Gastrocnemius medialis (tissue), 4 donors: ENCODE data around the gene SLC6A15. TPM values are rescaled to one million over a fixed set of nuclear protein-coding genes. Genes with fewer than 3 reads are reported as not detected.
A peak's percentile ranks its signal among the peaks of the same experiment; 100 is the strongest.

Experiments
- ATAC-seq, 2 donors: fragments of 150-250 bp; one replicate each; pipeline ENCODE4 v1.9.1; 2016
- DNase-seq, 2 donors: peaks; one replicate each; pipeline ENCODE4 v3.0.0-alpha.2; 2019
- H3K27ac ChIP-seq, 4 donors: fragments of 200-600 bp; sonication (generic); 1 replicate in 1 of 4; 2 replicates in 3 of 4; pipeline ENCODE4 v1.5.1; 2016 to 2018; ENCODE audit warnings: mild to moderate bottlenecking in 2 of 4, moderate library complexity in 1 of 4
- H3K27me3 ChIP-seq, 3 donors: fragments of 200-600 bp; sonication (generic) in 2 of 3; 1 replicate in 1 of 3; 2 replicates in 2 of 3; pipeline versions ENCODE4 v1.5.1 to v1.6.0; 2016 to 2019; ENCODE audit warnings: mild to moderate bottlenecking in 1 of 3, moderate library complexity in 1 of 3
- H3K36me3 ChIP-seq, 2 donors: fragments of 200-600 bp; sonication (generic) in 1 of 2; one replicate each; pipeline ENCODE4 v1.5.1; 2017 to 2018
- H3K4me1 ChIP-seq, 2 donors: fragments of 200-600 bp; sonication (generic) in 1 of 2; one replicate each; pipeline ENCODE4 v1.5.1; 2016 to 2017; ENCODE audit warnings: mild to moderate bottlenecking in 2 of 2
- H3K4me3 ChIP-seq, 4 donors: fragments of 200-600 bp; sonication (generic) in 3 of 4; 1 replicate in 1 of 4; 2 replicates in 3 of 4; pipeline ENCODE4 v1.5.1; 2016 to 2019; ENCODE audit warnings: mild to moderate bottlenecking in 2 of 4
- H3K9me3 ChIP-seq, 3 donors: fragments of 200-600 bp; sonication (generic) in 2 of 3; 1 replicate in 1 of 3; 2 replicates in 2 of 3; pipeline ENCODE4 v1.5.1; 2016 to 2019
- POLR2A ChIP-seq, 2 donors: fragments of 450-650 bp; IDR thresholded peaks; one replicate each; pipeline ENCODE4 v1.6.1; 2017; ENCODE audit warnings: antibody characterized with exemption in 2 of 2, mild to moderate bottlenecking in 2 of 2, moderate library complexity in 2 of 2
- in situ Hi-C, 4 donors: fragments of 200-750 bp; cut with MboI; loops; one replicate each; pipeline versions ENCODE4 v1.15.0 to v1.8.0; 2017; ENCODE audit warnings: low sequenced_read_pairs in 4 of 4
- intact Hi-C: fragments of 100-400 bp; cut with DNase I; formaldehyde crosslinking; loops from one replicate; pipeline ENCODE4 v1.15.1; 2023; ENCODE audit warnings: low total_unique reads
- total RNA-seq, 4 donors: library from RNA; depleted of rRNA; stranded (reverse); fragments of >200 nt; gene quantifications; one replicate each; pipeline versions ENCODE4 v1.1.0 to v1.2.3, GENCODE V29; 2016
- TF ChIP-seq, protein P1 (sequence below), 5 experiments: fragments of 450-650 bp in 3 of 5; fragments of 200-600 bp in 2 of 5; sonication (generic) in 2 of 5; IDR thresholded peaks in 4 of 5; conservative IDR thresholded peaks in 1 of 5; 1 replicate in 4 of 5; 2 replicates in 1 of 5; pipeline ENCODE4 v1.5.1; 2016 to 2019; ENCODE audit warnings: antibody characterized with exemption in 5 of 5, mild to moderate bottlenecking in 3 of 5, moderate library complexity in 3 of 5

Gene SLC6A15
- total RNA-seq, 4 donors from 2014 or later = 0.51 to 0.91 TPM; not detected in 2

DNA sequence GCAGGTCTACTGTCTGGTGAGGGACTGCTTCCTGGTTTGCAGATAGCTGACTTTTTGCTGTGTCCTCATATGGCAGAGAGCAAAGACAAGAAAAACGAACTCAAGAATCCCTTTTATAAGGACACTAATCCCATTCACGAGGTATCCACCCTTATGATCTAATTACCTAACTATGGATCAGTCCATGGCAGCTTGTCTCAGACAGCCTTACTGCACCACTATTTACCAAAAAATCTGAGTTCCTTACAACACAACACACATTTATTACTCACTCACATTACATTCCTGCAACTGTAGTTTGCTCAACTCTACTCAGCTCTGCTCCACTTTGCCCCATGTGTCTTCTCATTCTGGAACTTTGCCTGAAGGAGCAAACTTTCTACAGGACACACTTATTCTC is 10.1 kb upstream of the SLC6A15 start:
- Histone ChIP-seq H3K4me3 (no peak overlapping the region), H3K27ac (no peak overlapping the region), H3K36me3 (no peaks in the 10 kb centered on the region), H3K27me3 (no peaks in the 10 kb centered on the region), H3K9me3 (no peaks in the 10 kb centered on the region), H3K4me1 (no peaks in the 10 kb centered on the region)
- ATAC-seq (no peak), DNase-seq (no peak)
- intact Hi-C loops = no loop called here
- TF ChIP-seq, protein P1, sequence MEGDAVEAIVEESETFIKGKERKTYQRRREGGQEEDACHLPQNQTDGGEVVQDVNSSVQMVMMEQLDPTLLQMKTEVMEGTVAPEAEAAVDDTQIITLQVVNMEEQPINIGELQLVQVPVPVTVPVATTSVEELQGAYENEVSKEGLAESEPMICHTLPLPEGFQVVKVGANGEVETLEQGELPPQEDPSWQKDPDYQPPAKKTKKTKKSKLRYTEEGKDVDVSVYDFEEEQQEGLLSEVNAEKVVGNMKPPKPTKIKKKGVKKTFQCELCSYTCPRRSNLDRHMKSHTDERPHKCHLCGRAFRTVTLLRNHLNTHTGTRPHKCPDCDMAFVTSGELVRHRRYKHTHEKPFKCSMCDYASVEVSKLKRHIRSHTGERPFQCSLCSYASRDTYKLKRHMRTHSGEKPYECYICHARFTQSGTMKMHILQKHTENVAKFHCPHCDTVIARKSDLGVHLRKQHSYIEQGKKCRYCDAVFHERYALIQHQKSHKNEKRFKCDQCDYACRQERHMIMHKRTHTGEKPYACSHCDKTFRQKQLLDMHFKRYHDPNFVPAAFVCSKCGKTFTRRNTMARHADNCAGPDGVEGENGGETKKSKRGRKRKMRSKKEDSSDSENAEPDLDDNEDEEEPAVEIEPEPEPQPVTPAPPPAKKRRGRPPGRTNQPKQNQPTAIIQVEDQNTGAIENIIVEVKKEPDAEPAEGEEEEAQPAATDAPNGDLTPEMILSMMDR (IDR thresholded peaks at IDR 0.05 in 4 of 5, conservative IDR thresholded peaks at IDR 0.05 in 1 of 5) = no peak
- in situ Hi-C loops = no loop called here

DNA sequence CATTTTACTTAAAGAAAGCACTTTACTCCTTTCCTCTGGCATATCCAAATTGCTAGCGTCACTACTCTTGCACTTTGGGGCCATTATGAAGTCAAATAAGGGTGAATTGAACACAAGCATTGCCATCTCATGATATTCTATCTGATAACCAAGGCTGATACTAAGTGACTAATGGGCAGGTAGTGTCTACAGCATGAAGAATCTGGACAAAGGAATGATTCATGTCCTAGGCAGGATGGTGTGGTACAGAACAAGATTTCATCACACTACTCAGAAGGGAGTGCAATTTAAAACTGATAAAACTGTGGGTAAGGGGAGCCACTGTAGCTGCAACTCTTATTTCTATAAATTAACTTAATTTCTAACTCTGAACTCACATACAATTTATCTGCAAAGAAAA is 7.7 kb upstream of the SLC6A15 start:
- Histone ChIP-seq H3K36me3 (no peaks in the 10 kb centered on the region), H3K27me3 (peaks cover 0 to 3% (median 0%) of the 10 kb centered on the region in 3 donors), H3K4me1 (no peaks in the 10 kb centered on the region), H3K9me3 (no peaks in the 10 kb centered on the region), H3K27ac (no peak overlapping the region), H3K4me3 (no peak overlapping the region)
- DNase-seq = no peak
- no peak for TF ChIP-seq POLR2A (IDR thresholded peaks at IDR 0.05)
- TF ChIP-seq, protein P1 (IDR thresholded peaks at IDR 0.05 in 4 of 5, conservative IDR thresholded peaks at IDR 0.05 in 1 of 5) = no peak
- in situ Hi-C loops = no loop called here
- no peak for ATAC-seq
- intact Hi-C loops = no loop called here

DNA sequence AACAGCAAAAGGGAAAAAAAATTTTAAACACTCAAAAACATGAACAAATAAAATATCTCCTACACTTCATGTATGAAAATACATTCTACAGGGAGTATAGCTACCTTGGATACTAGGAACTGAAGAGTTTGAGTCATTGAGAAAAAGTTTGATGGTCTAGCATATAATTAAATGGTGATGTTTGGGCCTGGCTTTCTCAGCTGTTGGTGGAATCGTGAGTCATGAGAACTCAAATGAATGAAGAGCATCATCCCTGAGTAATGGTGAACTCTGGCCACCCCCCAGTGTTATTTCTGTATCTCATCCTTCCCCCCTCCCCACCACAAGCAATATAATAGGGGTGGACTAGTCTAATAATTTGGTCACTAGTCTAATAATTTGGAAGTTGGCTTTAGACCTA is 6.7 kb upstream of the SLC6A15 start:
- H3K4me3 ChIP-seq = no peak overlapping the region
- intact Hi-C loops (no loop called here), in situ Hi-C loops (no loop called here)
- ATAC-seq (no peak), DNase-seq (no peak)
- no peaks in the 10 kb centered on the region for H3K9me3 ChIP-seq
- TF ChIP-seq, protein P1 (IDR thresholded peaks at IDR 0.05 in 4 of 5, conservative IDR thresholded peaks at IDR 0.05 in 1 of 5) = no peak
- TF ChIP-seq POLR2A (IDR thresholded peaks at IDR 0.05) = no peak
- H3K4me1 ChIP-seq = no peaks in the 10 kb centered on the region
- no peaks in the 10 kb centered on the region for H3K36me3 ChIP-seq
- H3K27me3 ChIP-seq = peaks cover 0 to 5% (median 3%) of the 10 kb centered on the region in 3 donors
- no peak overlapping the region for H3K27ac ChIP-seq

DNA sequence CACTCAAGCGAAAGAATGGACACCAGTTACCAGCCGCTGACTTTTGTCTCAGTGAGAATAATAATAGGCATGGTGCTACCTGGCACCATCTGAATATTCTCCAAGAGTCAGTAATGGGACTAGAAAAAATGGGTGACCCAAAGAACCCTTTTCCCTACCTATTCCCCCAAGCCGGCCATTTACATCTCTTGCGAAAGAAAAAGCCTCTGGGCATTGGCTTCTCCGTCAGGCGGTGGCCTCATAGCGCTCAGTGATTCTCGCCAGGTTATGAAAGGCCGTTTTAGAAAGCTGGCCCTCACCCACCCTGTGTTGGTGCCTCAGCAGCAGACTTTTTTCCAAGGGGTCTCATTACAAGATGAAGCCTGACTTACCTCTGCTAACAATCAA is 523 bp upstream of the SLC6A15 start:
- DNase-seq (no peak), ATAC-seq (no peak)
- no peak for TF ChIP-seq POLR2A (IDR thresholded peaks at IDR 0.05)
- TF ChIP-seq, protein P1 (IDR thresholded peaks at IDR 0.05 in 4 of 5, conservative IDR thresholded peaks at IDR 0.05 in 1 of 5) = no peak
- Histone ChIP-seq H3K36me3 (no peaks in the 10 kb centered on the region), H3K27ac (no peak overlapping the region), H3K27me3 (peaks cover 26 to 42% (median 35%) of the 10 kb centered on the region in 3 donors), H3K4me3 (peak overlapping the region; percentile 22 to 46 (median 36)), H3K9me3 (no peaks in the 10 kb centered on the region), H3K4me1 (peaks cover 0 to 12% of the 10 kb centered on the region in 2 donors)
- in situ Hi-C loops (no loop called here), intact Hi-C loops (no loop called here)
